T-helper 2 cell treated with Interferon-gamma antibody and Interleukin-4, amounts not matched to agents 5 μg/mL and 100 μg/mL, for 36 hours (primary cell): ENCODE results near the gene TOR4A.
"Not testable (repeated sequence)": the region's sequence is repeated elsewhere in the genome, so short reads cannot be mapped to it uniquely, and the experiment has no call there.

Source experiments
- DNase-seq: peaks from one replicate; pipeline ENCODE4 v3.0.0; 2021; ENCODE audit warnings: low spot score
- H3K27ac Mint-ChIP-seq: one replicate; pipeline ENCODE4 v1.8.0; 2021; ENCODE audit warnings: mild to moderate bottlenecking, mixed read lengths
- H3K27me3 Mint-ChIP-seq: one replicate; pipeline ENCODE4 v1.8.0; 2021; ENCODE audit warnings: low read depth, mixed read lengths
- H3K36me3 Mint-ChIP-seq: one replicate; pipeline ENCODE4 v1.8.0; 2021; ENCODE audit warnings: low read depth, mixed read lengths
- H3K4me1 Mint-ChIP-seq: one replicate; pipeline ENCODE4 v1.8.0; 2021; ENCODE audit warnings: low read depth, mixed read lengths
- H3K4me3 Mint-ChIP-seq: one replicate; pipeline ENCODE4 v1.8.0; 2022; ENCODE audit warnings: mild to moderate bottlenecking, moderate library complexity, mixed read lengths
- H3K9me3 Mint-ChIP-seq: one replicate; pipeline ENCODE4 v1.8.0; 2021; ENCODE audit warnings: mixed read lengths

Gene TOR4A

GRCh38 chr9:137234758-137235423, 42.6 kb upstream of the TOR4A start:
- Mint-ChIP-seq H3K27me3 (no peaks in the 10 kb centered on the region), H3K36me3 (no peaks in the 10 kb centered on the region), H3K4me1 (peaks cover 5% of the 10 kb centered on the region), H3K27ac (no peak overlapping the region), H3K9me3 (no peaks in the 10 kb centered on the region), H3K4me3 (no peak overlapping the region)
- DNase-seq = no peak

GRCh38 chr9:137235424-137236237, 41.9 kb upstream of the TOR4A start:
- no peak for DNase-seq
- Mint-ChIP-seq H3K27me3 (no peaks in the 10 kb centered on the region), H3K4me1 (peaks cover 5% of the 10 kb centered on the region), H3K4me3 (no peak overlapping the region), H3K9me3 (no peaks in the 10 kb centered on the region), H3K27ac (no peak overlapping the region), H3K36me3 (no peaks in the 10 kb centered on the region)

- H3K36me3 Mint-ChIP-seq = peaks cover 3% of the 10 kb centered on the region
- H3K4me3 Mint-ChIP-seq = no peak overlapping the region
- no peak overlapping the region for H3K27ac Mint-ChIP-seq
- peaks cover 2% of the 10 kb centered on the region for H3K27me3 Mint-ChIP-seq
- H3K9me3 Mint-ChIP-seq = no peaks in the 10 kb centered on the region
- DNase-seq = peak; percentile 86
- peaks cover 7% of the 10 kb centered on the region for H3K4me1 Mint-ChIP-seq
Measured at GRCh38 chr9:137236238-137236935, 41.1 kb upstream of the TOR4A start.

DNA sequence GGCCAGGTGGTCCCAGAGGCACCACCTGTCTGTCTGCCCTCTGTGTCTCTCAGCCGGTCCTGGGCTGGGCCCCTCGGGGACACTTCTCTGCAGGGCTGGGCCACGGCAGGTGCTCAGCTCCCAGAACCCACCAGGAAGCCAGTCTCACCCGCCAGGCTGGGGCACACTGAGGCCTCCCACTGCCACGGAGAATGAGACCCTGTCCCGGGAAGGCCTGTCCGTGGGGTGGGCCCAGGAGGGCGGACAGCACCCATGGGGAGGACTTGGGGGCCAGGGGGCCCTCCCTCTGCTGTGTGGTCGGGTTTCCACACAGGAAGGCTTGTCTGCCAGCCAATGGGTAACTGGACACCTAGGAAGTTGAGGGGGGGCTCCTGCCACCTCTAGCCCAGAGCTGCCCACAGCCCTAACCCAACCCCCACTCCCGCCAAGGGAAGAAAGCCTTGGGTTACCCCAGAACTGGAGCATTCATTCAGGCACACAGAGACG, 40.5 kb upstream of the TOR4A start:
- no peak for DNase-seq
- no peak overlapping the region for H3K4me3 Mint-ChIP-seq

DNA sequence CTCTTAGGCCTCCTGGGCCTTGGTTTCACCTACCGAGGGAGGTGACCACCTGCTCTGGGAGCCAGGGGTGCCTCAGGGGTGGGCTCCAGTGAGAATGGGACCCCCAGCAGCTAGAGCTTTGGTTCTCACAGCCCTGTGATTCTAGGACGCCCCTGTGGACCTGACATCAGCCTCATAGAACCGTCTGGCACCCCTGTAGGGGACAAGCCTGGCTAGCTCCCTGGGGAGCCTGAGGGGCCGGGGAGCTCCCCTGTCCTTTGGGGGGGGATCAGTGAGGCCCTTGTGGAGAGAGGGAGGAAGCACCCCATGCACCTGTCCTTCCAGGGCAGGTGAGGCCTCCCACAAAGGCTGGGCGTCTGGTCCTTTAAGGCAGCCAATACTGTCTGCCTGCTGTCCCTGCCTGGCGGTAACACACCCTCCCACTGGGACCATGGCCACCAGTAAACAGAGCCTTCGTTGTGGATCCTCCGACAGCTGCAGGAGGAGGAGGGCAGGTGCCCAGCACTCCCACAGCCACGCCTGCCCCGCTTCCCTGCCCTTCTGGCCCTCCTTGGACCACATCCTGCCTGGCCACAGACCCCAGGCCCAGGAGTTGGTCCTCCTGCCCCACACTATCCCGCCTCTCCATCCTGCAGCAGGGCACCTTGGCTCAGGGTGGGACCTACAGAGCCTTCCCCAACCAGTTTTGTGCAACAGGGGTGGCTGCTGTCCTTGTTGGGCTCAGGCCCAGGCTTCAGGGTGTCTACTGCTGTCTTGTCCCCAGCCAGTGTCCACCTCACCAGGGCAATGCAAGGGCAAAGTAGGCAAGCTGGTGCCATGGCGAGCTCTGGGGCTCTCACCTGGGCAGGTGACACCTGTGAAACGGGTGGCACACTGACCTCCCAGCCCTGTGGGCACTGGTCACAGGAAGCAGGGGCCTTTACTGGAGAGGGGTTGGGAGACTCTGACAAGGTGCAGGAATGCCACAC, 39.5 kb upstream of the TOR4A start:
- H3K4me3 Mint-ChIP-seq = no peak overlapping the region
- H3K4me1 Mint-ChIP-seq = peaks cover 15% of the 10 kb centered on the region
- no peak overlapping the region for H3K27ac Mint-ChIP-seq
- H3K36me3 Mint-ChIP-seq = peaks cover 16% of the 10 kb centered on the region
- peaks cover 2% of the 10 kb centered on the region for H3K27me3 Mint-ChIP-seq
- no peak for DNase-seq
- H3K9me3 Mint-ChIP-seq = no peaks in the 10 kb centered on the region

More for the DNA sequence above, 40.5 kb upstream of the TOR4A start:
- H3K9me3 Mint-ChIP-seq = no peaks in the 10 kb centered on the region
- no peak overlapping the region for H3K27ac Mint-ChIP-seq
- H3K27me3 Mint-ChIP-seq = peaks cover 2% of the 10 kb centered on the region
- H3K4me1 Mint-ChIP-seq = peaks cover 7% of the 10 kb centered on the region
- H3K36me3 Mint-ChIP-seq = peaks cover 5% of the 10 kb centered on the region

DNA sequence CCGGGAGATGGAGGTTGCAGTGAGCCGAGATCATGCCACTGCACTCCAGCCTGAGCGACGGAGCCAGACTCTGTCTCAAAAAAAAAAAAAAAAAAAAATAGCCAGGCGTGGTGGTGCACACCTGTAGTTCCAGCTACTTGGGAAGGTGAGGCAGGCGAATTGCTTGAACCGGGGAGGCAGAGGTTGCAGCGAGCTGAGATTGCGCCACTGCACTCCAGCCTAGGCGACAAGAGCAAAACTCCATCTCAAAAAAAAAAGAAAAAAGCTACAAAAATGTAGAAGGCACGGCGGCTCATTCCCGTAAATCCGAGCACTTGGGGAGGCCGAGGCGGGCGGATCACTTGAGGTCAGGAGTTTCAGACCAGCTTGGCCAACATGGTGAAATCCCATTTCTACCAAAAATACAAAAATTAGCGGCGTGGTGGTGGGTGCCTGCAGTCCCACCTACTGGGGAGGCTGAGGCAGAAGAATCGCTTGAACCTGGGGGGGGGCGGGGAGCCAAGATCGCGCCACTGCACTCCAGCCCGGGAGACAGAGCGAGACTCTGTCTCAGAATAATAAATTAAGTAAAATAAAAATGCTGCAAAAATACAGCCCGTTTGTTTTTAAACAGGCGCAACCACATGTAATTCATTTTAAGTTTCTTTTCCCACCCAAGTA, 37.9 kb upstream of the TOR4A start:
- H3K27ac Mint-ChIP-seq = peak overlapping the region; percentile 71
- H3K4me3 Mint-ChIP-seq = peak overlapping the region; percentile 78
- not testable (repeated sequence) for H3K9me3 Mint-ChIP-seq, H3K27me3 Mint-ChIP-seq, DNase-seq
- H3K36me3 Mint-ChIP-seq = peaks cover 23% of the 10 kb centered on the region
- peaks cover 18% of the 10 kb centered on the region for H3K4me1 Mint-ChIP-seq

- peaks cover 2% of the 10 kb centered on the region for H3K27me3 Mint-ChIP-seq
- peaks cover 18% of the 10 kb centered on the region for H3K4me1 Mint-ChIP-seq
- peak overlapping the region; percentile 71 for H3K27ac Mint-ChIP-seq
- peaks cover 23% of the 10 kb centered on the region for H3K36me3 Mint-ChIP-seq
- no peaks in the 10 kb centered on the region for H3K9me3 Mint-ChIP-seq
- DNase-seq = peak; percentile 77
- peak overlapping the region; percentile 78 for H3K4me3 Mint-ChIP-seq
Measured at GRCh38 chr9:137240318-137240840, 37.1 kb upstream of the TOR4A start.

GRCh38 chr9:137240841-137241489, 36.6 kb upstream of the TOR4A start, which contains the start of gene TUBB4B:
Gene TUBB4B (plus strand): TSS chr9:137241287. CDS start chr9:137241361, 74 bp downstream.
- H3K27me3 Mint-ChIP-seq = peaks cover 2% of the 10 kb centered on the region
- H3K27ac Mint-ChIP-seq = peak within 1 kb of the TSS; percentile 94
- peaks cover 23% of the 10 kb centered on the region for H3K36me3 Mint-ChIP-seq
- H3K9me3 Mint-ChIP-seq = no peaks in the 10 kb centered on the region
- DNase-seq = peak; percentile 99
- H3K4me3 Mint-ChIP-seq = peak within 1 kb of the TSS; percentile 93
- peaks cover 18% of the 10 kb centered on the region for H3K4me1 Mint-ChIP-seq

DNA sequence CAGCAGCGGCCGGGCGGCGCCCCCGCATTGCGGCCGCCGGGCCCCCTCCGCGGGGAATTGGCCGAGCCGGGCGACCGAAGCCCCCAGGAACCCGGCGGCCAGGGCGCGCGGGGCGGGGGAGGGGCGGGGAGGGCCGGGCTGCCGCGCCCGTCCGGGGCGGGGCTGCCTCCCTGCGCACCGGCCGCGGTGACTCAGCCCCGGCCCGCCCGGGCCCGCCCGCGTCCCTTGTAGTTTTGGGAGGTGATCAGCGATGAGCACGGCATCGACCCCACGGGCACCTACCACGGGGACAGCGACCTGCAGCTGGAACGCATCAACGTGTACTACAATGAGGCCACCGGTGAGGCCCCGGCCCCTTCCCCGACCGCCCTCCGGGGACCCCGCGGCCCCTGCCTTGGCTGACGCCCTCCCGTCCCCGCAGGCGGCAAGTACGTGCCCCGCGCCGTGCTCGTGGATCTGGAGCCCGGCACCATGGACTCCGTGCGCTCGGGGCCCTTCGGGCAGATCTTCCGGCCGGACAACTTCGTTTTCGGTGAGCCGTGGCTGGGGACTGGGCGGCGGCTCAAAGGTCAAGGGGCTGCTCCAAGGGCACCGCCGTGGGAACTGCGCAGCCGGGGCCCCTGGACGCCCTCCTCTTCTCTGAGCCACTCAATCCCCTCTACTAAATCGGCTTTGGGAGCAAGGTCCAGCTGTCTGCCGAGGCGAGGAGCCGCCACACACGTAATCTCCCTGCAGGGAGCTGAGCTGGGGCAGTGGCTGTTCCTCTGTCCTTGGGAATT, 35.8 kb upstream of the TOR4A start:
- peak; percentile 43 for DNase-seq
- Mint-ChIP-seq H3K4me1 (peaks cover 18% of the 10 kb centered on the region), H3K27ac (peak overlapping the region; percentile 41), H3K36me3 (peaks cover 23% of the 10 kb centered on the region), H3K4me3 (peak overlapping the region; percentile 89), H3K9me3 (no peaks in the 10 kb centered on the region), H3K27me3 (peaks cover 2% of the 10 kb centered on the region)

- Mint-ChIP-seq H3K4me1 (peaks cover 18% of the 10 kb centered on the region), H3K27ac (peak overlapping the region; percentile 79), H3K36me3 (peaks cover 23% of the 10 kb centered on the region), H3K4me3 (peak overlapping the region; percentile 89), H3K27me3 (peaks cover 2% of the 10 kb centered on the region), H3K9me3 (no peaks in the 10 kb centered on the region)
- no peak for DNase-seq
Measured at GRCh38 chr9:137242269-137243203, 35.0 kb upstream of the TOR4A start.

GRCh38 chr9:137243266-137243625, 34.3 kb upstream of the TOR4A start:
- not testable (repeated sequence) for H3K27me3 Mint-ChIP-seq, H3K9me3 Mint-ChIP-seq, DNase-seq
- Mint-ChIP-seq H3K36me3 (peaks cover 23% of the 10 kb centered on the region), H3K4me1 (peaks cover 18% of the 10 kb centered on the region), H3K27ac (peak overlapping the region; percentile 60), H3K4me3 (peak overlapping the region; percentile 89)
